NT2/D1 (cell line): Measurements from ENCODE around the gene PXT1.
"Not testable (repeated sequence)": the region's sequence is repeated elsewhere in the genome, so short reads cannot be mapped to it uniquely, and the experiment has no call there.

Source experiments
- DNase-seq: peaks from one replicate; pipeline ENCODE4 v3.0.0-alpha.2; 2011; ENCODE audit warnings: low read depth, low spot score
- H3K27me3 ChIP-seq: 2 replicates; pipeline ENCODE4 v1.6.0; 2011; ENCODE audit warnings: mild to moderate bottlenecking; ENCODE audit not compliant: insufficient read length, insufficient read depth
- H3K36me3 ChIP-seq: 2 replicates; pipeline ENCODE4 v1.6.1; 2011; ENCODE audit warnings: mild to moderate bottlenecking, low read length, mixed read lengths; ENCODE audit not compliant: insufficient read depth, insufficient read length
- H3K4me1 ChIP-seq: 2 replicates; pipeline ENCODE4 v1.5.1; 2011; ENCODE audit not compliant: insufficient read depth, insufficient read length
- H3K4me3 ChIP-seq: 2 replicates; pipeline ENCODE4 v1.5.1; 2011; ENCODE audit warnings: low read depth; ENCODE audit not compliant: insufficient read length
- H3K9ac ChIP-seq: 2 replicates; pipeline ENCODE4 v1.6.0; 2011; ENCODE audit warnings: low read depth; ENCODE audit not compliant: insufficient read length
- H3K9me3 ChIP-seq: 2 replicates; pipeline ENCODE4 v1.5.1; 2011; ENCODE audit warnings: mild to moderate bottlenecking, low read length; ENCODE audit not compliant: insufficient read depth
- SUZ12 ChIP-seq: IDR thresholded peaks from 2 replicates; pipeline ENCODE4 v1.6.1; 2011; ENCODE audit not compliant: insufficient read length, insufficient read depth; ENCODE audit errors: extremely low read depth
- YY1 ChIP-seq: IDR thresholded peaks from 2 replicates; pipeline ENCODE4 v1.6.1; 2011; ENCODE audit not compliant: insufficient read length, insufficient read depth
- ZNF274 ChIP-seq: IDR thresholded peaks from 2 replicates; pipeline ENCODE4 v1.6.1; 2011; ENCODE audit warnings: mild to moderate bottlenecking, low read depth, low read length

The PXT1 gene, protein sequence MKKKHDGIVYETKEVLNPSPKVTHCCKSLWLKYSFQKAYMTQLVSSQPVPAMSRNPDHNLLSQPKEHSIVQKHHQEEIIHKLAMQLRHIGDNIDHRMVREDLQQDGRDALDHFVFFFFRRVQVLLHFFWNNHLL

DNA sequence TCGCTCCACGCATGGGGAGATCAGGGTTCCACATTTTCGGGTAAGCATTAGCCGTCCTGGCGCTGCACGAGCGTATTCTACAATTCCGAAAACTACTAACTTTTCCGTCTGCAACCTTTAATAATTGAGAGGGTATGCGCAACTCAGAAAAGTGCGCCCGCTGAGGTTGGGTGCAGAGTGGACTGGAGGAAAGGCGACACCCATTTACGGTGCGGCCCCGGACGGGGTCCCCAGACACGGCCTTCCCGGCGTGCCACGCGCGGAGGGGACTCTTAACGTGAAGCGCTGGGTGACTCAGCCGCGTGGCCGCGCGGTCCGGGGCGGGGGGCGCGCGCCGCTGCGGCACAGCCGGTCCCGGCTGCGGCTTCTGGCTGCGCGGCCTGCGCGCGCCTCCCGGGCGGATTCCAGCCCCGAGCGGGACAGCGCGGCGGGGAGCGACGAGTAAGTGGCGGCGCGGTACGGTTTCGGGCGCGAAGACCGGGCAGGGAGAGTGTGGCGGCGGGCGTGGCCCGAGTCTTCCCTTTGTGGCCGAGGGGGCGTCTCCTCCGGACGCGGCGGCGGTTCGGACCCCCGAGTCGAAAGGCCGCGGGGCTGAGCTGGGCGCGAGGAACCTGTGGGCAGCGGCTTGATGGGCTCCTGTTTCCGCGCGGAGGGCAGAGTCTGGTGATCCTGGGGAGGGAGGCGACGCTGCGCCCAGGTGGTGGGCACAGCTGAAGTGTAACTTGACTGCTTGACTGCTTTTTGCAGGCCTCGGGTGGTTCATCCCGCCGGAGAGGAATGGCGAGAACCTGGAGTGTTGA lies at the start of gene PXT1, which contains the start of gene KCTD20:
Gene PXT1, minus strand, starts transcription at position 184 of the 800 bp plus-strand sequence. CDS start 16,772 bp downstream, outside the sequence.
Gene KCTD20, plus strand, starts transcription at position 330 of the 800 bp plus-strand sequence. CDS start 27,098 bp downstream, outside the sequence.
- H3K27me3 ChIP-seq = no peaks in the 10 kb centered on the region
- DNase-seq = no peak
- no peak for TF ChIP-seq YY1
- no peak for TF ChIP-seq ZNF274
- no peak for TF ChIP-seq SUZ12
- peak within 1 kb of the TSS; percentile 94 for H3K9ac ChIP-seq
- H3K9me3 ChIP-seq = no peaks in the 10 kb centered on the region
- peaks cover 12% of the 10 kb centered on the region for H3K36me3 ChIP-seq
- H3K4me3 ChIP-seq = peak within 1 kb of the TSS; percentile 86
- peaks cover 2% of the 10 kb centered on the region for H3K4me1 ChIP-seq

DNA sequence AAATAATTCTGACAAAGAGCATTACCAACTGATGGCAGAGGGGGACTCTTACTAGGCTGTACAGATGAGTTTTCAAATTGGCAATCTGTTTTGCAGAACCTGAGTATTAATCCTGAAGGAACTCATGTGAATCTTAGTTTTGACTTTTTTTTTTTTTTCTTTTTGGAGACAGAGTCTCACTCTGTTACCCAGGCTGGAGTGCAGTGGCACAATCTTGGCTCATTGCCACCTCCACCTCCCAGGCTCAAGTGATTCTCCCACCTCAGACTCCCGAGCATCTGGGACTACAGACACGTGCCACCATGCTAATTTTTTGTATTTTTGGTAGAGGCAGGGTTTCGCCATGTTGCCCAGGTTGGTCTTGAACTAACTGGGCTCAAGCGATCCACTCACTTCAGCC lies 49.4 kb upstream of the PXT1 start:
- Histone ChIP-seq H3K4me3 (no peak overlapping the region), H3K9me3 (no peaks in the 10 kb centered on the region), H3K4me1 (peaks cover 2% of the 10 kb centered on the region), H3K36me3 (peaks cover 55% of the 10 kb centered on the region), H3K27me3 (no peaks in the 10 kb centered on the region), H3K9ac (no peak overlapping the region)
- TF ChIP-seq SUZ12 = no peak
- no peak for TF ChIP-seq ZNF274
- TF ChIP-seq YY1 = no peak
- DNase-seq = no peak

DNA sequence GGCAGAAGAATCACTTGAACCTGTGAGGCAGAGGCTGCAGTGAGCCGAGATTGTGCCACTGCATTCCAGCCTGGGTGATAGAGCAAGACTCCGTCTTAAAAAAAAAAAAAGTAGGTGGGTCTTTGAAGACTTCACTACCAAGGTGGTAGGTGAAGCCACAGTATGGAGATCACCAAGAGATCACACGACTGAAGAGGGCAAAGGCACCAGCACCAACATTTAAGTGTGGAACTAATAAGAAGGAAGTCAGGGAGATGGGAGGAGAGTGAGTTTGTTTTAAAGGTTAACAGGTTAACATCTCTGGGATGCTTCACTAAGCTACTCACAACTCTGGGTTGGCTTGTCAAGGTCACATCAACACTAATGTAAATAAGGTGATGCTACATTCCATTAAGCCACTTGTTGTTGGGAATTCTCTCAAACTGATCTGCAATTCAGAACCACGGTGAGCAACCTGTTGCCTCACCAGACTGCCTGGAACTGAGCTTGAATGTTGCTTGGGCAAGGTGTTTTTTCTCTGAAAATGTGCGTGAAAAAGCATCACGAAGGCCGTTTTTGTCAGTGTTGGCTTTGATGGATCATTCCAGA lies 48.8 kb upstream of the PXT1 start:
- Histone ChIP-seq H3K4me3 (no peak overlapping the region), H3K36me3 (peaks cover 55% of the 10 kb centered on the region), H3K9me3 (no peaks in the 10 kb centered on the region), H3K9ac (no peak overlapping the region), H3K27me3 (no peaks in the 10 kb centered on the region), H3K4me1 (peaks cover 2% of the 10 kb centered on the region)
- TF ChIP-seq YY1 (no peak), ZNF274 (no peak), SUZ12 (no peak)
- peak; percentile 15 for DNase-seq

DNA sequence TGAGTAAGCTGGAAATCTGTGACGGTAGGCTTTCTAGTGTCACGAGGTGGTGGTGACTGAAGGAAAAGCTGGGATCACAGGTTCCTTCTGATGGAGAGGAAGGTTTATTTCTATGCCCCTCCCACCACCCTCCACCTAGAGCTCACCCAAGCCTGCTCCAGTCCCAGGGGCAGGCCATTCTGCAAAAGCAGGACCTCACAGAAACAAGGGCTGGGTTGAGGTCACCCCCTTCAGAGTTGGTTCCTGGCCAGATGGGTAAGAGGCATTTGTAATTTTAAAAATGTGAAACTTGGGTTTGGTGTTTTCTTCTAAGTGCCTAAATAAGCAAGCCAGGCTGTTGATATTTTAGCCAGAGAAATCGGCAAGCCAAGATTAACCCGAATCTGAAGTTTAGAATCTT lies 46.8 kb upstream of the PXT1 start:
- Histone ChIP-seq H3K9me3 (no peaks in the 10 kb centered on the region), H3K4me3 (no peak overlapping the region), H3K4me1 (peaks cover 2% of the 10 kb centered on the region), H3K27me3 (no peaks in the 10 kb centered on the region), H3K36me3 (peaks cover 56% of the 10 kb centered on the region), H3K9ac (no peak overlapping the region)
- no peak for TF ChIP-seq ZNF274
- no peak for TF ChIP-seq YY1
- no peak for TF ChIP-seq SUZ12
- no peak for DNase-seq

DNA sequence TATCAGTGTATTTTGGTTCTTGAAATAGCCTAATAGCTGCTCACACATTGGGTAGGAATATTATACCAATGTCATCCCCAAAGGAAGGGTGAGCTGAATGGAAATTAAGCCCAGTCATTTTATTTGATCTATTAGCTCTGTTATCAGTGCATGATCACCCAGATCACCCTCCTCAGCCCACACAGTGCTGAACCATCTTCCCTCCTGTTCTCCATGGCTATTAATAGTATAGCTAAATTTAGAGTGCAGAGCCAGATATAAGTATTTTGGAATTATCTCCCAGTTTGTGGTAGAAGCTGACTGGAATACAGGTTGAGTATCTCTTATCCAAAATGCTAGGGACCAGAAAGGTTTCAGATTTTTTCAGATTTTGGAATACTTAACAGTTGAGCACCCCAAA lies 45.6 kb upstream of the PXT1 start:
- peaks cover 56% of the 10 kb centered on the region for H3K36me3 ChIP-seq
- no peak overlapping the region for H3K4me3 ChIP-seq
- peaks cover 1% of the 10 kb centered on the region for H3K4me1 ChIP-seq
- H3K27me3 ChIP-seq = no peaks in the 10 kb centered on the region
- no peak for TF ChIP-seq ZNF274
- no peak for TF ChIP-seq SUZ12
- TF ChIP-seq YY1 = no peak
- H3K9me3 ChIP-seq = no peaks in the 10 kb centered on the region
- no peak for DNase-seq
- H3K9ac ChIP-seq = no peak overlapping the region

DNA sequence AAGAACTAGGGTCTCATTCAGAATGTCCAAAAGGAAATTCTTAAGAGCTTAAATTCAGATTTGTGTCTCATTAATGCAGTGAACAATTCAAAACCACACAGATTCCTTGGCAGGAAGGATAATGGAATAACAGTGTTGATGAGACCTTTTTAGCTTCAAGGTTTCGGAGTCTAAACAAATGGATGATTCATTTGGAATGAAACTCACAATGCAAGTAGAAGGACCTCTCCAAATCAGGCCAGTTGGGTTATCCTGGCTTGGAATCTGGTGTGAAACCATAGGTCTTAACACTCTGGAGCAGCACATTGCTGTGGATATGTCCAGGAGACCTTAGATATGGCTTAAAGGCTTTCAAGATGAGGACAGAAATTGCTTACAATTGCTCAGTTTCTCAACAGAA lies 45.0 kb upstream of the PXT1 start:
- Histone ChIP-seq H3K4me1 (no peaks in the 10 kb centered on the region), H3K9me3 (no peaks in the 10 kb centered on the region), H3K4me3 (no peak overlapping the region), H3K27me3 (no peaks in the 10 kb centered on the region), H3K9ac (no peak overlapping the region), H3K36me3 (peaks cover 55% of the 10 kb centered on the region)
- no peak for DNase-seq
- TF ChIP-seq ZNF274 (no peak), YY1 (no peak), SUZ12 (no peak)

DNA sequence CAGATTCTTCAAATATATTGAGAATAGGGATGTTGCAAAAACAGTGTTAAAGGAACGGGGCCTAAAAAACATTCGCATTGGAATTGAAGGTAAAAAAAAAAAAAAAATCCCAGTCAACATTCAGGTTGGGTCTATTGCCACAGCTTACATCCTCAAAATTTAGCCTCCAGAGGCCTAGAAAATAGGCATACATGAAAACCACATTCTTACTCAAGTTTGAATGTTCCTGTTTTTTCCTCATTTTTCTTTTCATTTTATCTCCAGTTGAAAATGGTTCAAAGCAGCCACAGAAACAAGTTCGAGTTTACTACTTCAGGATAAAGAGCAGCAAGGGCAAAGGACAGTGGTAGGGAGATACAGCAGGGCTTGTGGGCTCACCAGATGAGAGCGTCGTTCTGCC lies 42.1 kb upstream of the PXT1 start:
- Histone ChIP-seq H3K4me1 (no peaks in the 10 kb centered on the region), H3K9ac (no peak overlapping the region), H3K4me3 (no peak overlapping the region), H3K27me3 (no peaks in the 10 kb centered on the region), H3K36me3 (peaks cover 68% of the 10 kb centered on the region), H3K9me3 (no peaks in the 10 kb centered on the region)
- DNase-seq = no peak
- no peak for TF ChIP-seq YY1
- TF ChIP-seq ZNF274 = no peak
- TF ChIP-seq SUZ12 = no peak

DNA sequence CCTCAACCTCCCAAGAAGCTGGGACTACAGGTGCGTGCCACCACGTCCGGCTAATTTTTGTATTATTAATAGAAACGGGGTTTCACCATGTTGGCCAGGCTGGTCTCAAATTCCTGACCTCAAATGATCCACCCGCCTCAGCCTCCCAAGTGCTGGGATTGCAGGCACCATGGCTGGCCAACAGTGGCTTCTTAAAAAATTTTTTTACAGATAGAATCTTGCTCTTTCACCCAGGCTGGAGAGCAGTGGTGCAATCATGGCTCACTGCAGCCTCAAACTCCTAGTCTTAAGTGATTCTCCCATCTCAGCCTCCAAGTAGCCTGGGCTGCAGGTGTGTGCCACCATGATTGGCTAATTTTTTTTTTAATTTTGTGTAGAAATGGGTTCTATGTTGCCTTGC lies 40.7 kb upstream of the PXT1 start:
- not testable (repeated sequence) for H3K9me3 ChIP-seq, H3K4me1 ChIP-seq, H3K27me3 ChIP-seq, H3K4me3 ChIP-seq, H3K9ac ChIP-seq, DNase-seq
- H3K36me3 ChIP-seq = peaks cover 73% of the 10 kb centered on the region
